Sigmoid colon (tissue), 3 donors: ENCODE results near the gene FSTL4.

Experiments
- POLR2A ChIP-seq, 2 donors: fragments of 450-650 bp; IDR thresholded peaks; one replicate each; pipeline ENCODE4 v1.6.1; 2016; ENCODE audit warnings: antibody characterized with exemption in 2 of 2, mild to moderate bottlenecking in 2 of 2, moderate library complexity in 2 of 2
- TF ChIP-seq, protein P1 (sequence below), 4 experiments: fragments of 450-650 bp in 3 of 4; fragments of 200-600 bp in 1 of 4; IDR thresholded peaks; one replicate each; pipeline ENCODE4 v1.5.1; 2016 to 2019; ENCODE audit warnings: antibody characterized with exemption in 4 of 4, mild to moderate bottlenecking in 3 of 4, moderate library complexity in 2 of 4

DNA sequence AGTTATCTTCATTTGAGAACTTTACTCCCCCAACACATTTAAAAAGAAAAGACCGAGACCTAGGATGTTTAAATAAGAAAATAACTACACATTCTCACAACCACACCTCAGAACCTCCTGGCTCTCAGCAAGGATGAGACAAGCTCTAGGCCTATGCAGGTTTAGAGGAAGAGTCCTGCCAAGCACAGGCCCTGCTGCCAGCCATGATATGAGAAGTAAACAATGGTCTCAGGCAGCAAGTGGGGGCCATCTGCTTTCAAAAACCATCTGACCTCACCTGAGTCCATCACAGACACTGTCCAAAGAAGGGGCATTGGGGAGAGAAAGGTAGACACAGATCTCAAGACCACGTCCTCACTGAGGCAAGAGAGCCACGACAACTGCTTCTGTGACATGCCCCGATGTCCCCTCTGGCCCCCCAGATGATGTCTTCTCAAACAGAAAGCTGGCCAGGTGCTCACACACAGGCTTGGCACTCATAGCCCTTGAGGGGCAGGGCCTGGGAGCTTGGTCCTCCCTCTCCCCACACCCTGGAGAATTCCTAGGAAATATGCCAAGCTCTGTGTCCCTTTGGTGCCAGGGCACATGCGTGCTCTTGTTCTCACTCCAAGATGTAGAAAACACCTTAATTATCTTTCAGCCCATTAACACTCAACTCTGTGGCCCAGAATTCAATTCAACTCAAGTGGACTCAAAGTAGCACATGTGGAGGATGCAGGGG, 150.4 kb downstream of the FSTL4 start:
- TF ChIP-seq, protein P1, sequence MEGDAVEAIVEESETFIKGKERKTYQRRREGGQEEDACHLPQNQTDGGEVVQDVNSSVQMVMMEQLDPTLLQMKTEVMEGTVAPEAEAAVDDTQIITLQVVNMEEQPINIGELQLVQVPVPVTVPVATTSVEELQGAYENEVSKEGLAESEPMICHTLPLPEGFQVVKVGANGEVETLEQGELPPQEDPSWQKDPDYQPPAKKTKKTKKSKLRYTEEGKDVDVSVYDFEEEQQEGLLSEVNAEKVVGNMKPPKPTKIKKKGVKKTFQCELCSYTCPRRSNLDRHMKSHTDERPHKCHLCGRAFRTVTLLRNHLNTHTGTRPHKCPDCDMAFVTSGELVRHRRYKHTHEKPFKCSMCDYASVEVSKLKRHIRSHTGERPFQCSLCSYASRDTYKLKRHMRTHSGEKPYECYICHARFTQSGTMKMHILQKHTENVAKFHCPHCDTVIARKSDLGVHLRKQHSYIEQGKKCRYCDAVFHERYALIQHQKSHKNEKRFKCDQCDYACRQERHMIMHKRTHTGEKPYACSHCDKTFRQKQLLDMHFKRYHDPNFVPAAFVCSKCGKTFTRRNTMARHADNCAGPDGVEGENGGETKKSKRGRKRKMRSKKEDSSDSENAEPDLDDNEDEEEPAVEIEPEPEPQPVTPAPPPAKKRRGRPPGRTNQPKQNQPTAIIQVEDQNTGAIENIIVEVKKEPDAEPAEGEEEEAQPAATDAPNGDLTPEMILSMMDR (IDR thresholded peaks at IDR 0.05), result no peak
- TF ChIP-seq POLR2A (IDR thresholded peaks at IDR 0.05), result no peak
